Measurements from ENCODE around the gene EHMT2. TPM values are rescaled to one million over a fixed set of nuclear protein-coding genes. Genes with fewer than 3 reads are reported as not detected.
A peak's percentile ranks its signal among the peaks of the same experiment; 100 is the strongest.
"Not testable (repeated sequence)": the region's sequence is repeated elsewhere in the genome, so short reads cannot be mapped to it uniquely, and the experiment has no call there.

EHMT2 gene
- polyA plus RNA-seq, 3 donors: 9.9 to 52.8 (median 16.0) TPM

GRCh38 chr6:31908791-31909190, 11.3 kb upstream of the EHMT2 start:
- H3K4me1 Mint-ChIP-seq: peaks cover 13% of the 10 kb centered on the region
- H3K27ac Mint-ChIP-seq: no peak overlapping the region
- no peak overlapping the region for H3K4me3 ChIP-seq (replicated peaks in 1 of 3; ENCODE audit: low read depth in 2 of 3, low read length in 3 of 3)
- DNase-seq: no peak
- WGBS (ENCODE audit: insufficient coverage): no CpG with 5 or more reads among the region's 4 CpGs
- peaks cover 0 to 3% of the 10 kb centered on the region in 2 donors for H3K36me3 Mint-ChIP-seq
- no peaks in the 10 kb centered on the region for H4K20me1 ChIP-seq (ENCODE audit: insufficient read depth, low read length)
- H3K9me3 Mint-ChIP-seq: peaks cover 0 to 2% (median 0%) of the 10 kb centered on the region in 7 donors
- H2AFZ ChIP-seq (ENCODE audit: insufficient read depth, low read depth, low read length, poor library complexity, severe bottlenecking): no peak overlapping the region
- intact Hi-C loops (cut with micrococcal nuclease): loop anchor here in 1 of 2 donors (5.0 kb wide), 1 partner anchor 34 kb away; no protein-coding TSS in a partner anchor
- no peak overlapping the region for H3K4me3 Mint-ChIP-seq
- H3K27ac ChIP-seq (ENCODE audit: low read depth in 1 of 2, low read length in 2 of 2): no peak overlapping the region
- no peaks in the 10 kb centered on the region for H3K79me2 ChIP-seq (ENCODE audit: insufficient read depth, low read length)
- no peaks in the 10 kb centered on the region for H3K27me3 ChIP-seq (ENCODE audit: control insufficient read depth in 2 of 2, insufficient read depth in 2 of 2, low read length in 2 of 2)
- no peaks in the 10 kb centered on the region for H3K9me3 ChIP-seq (replicated peaks in 1 of 2; ENCODE audit: control insufficient read depth in 1 of 2, insufficient read depth in 1 of 2, low read length in 2 of 2)
- H3K9ac ChIP-seq (ENCODE audit: insufficient read depth, low read length, poor library complexity, severe bottlenecking): no peak overlapping the region
- H3K36me3 ChIP-seq (replicated peaks in 1 of 2; ENCODE audit: control insufficient read depth in 1 of 2, insufficient read depth in 2 of 2, low read length in 2 of 2): no peaks in the 10 kb centered on the region
- no peak overlapping the region for H3K4me2 ChIP-seq (replicated peaks; ENCODE audit: extremely low read depth, low read length, poor library complexity, severe bottlenecking)
- no peak for TF ChIP-seq CTCF (IDR thresholded peaks at IDR 0.05)
- peaks cover 4 to 20% (median 9%) of the 10 kb centered on the region in 3 donors for H3K27me3 Mint-ChIP-seq (ENCODE audit: low read depth in 3 of 3)
- H3K4me1 ChIP-seq (ENCODE audit: control insufficient read depth in 1 of 2, insufficient read depth in 2 of 2, low read length in 2 of 2): peaks cover 6 to 7% of the 10 kb centered on the region in 2 donors

GRCh38 chr6:31908255-31908654, 10.8 kb upstream of the EHMT2 start:
- not testable (repeated sequence) for H4K20me1 ChIP-seq (ENCODE audit: insufficient read depth, low read length); H3K9me3 ChIP-seq (replicated peaks in 1 of 2; ENCODE audit: control insufficient read depth in 1 of 2, insufficient read depth in 1 of 2, low read length in 2 of 2); H3K4me2 ChIP-seq (replicated peaks; ENCODE audit: extremely low read depth, low read length, poor library complexity, severe bottlenecking); H3K4me3 ChIP-seq (replicated peaks in 1 of 3; ENCODE audit: low read depth in 2 of 3, low read length in 3 of 3); H3K27me3 ChIP-seq (ENCODE audit: control insufficient read depth in 2 of 2, insufficient read depth in 2 of 2, low read length in 2 of 2); H3K9me3 Mint-ChIP-seq; H3K27ac ChIP-seq (ENCODE audit: low read depth in 1 of 2, low read length in 2 of 2); H3K36me3 ChIP-seq (replicated peaks in 1 of 2; ENCODE audit: control insufficient read depth in 1 of 2, insufficient read depth in 2 of 2, low read length in 2 of 2); H3K9ac ChIP-seq (ENCODE audit: insufficient read depth, low read length, poor library complexity, severe bottlenecking); H2AFZ ChIP-seq (ENCODE audit: insufficient read depth, low read depth, low read length, poor library complexity, severe bottlenecking); H3K79me2 ChIP-seq (ENCODE audit: insufficient read depth, low read length); H3K4me1 ChIP-seq (ENCODE audit: control insufficient read depth in 1 of 2, insufficient read depth in 2 of 2, low read length in 2 of 2); H3K36me3 Mint-ChIP-seq; H3K4me3 Mint-ChIP-seq; DNase-seq
- 100% methylated on average over 2 of the region's 5 CpGs for whole genome bisulfite sequencing (ENCODE audit: insufficient coverage)
- Mint-ChIP-seq H3K27ac (peak overlapping the region in 1 of 7 donors; percentile 69), H3K27me3 (ENCODE audit: low read depth in 3 of 3) (peaks cover 4 to 23% (median 12%) of the 10 kb centered on the region in 3 donors), H3K4me1 (peaks cover 15% of the 10 kb centered on the region)
- intact Hi-C loops (cut with micrococcal nuclease): loop anchor here in 1 of 2 donors (5.0 kb wide), 1 partner anchor 34 kb away; no protein-coding TSS in a partner anchor

Measured in CD14-positive monocyte (primary cell).